ENCODE measurements around the gene ZNF142. TPM values are rescaled to one million over a fixed set of nuclear protein-coding genes. Genes with fewer than 3 reads are reported as not detected.

The ZNF142 gene
- total and polyA plus RNA-seq, 11 donors, result 10.4 to 46.0 (median 21.3) TPM

GRCh38 chr2:218701806-218702205 lies 42.4 kb upstream of the ZNF142 start:
- Histone ChIP-seq H3K4me3 (no peak overlapping the region), H3K27me3 (no peaks in the 10 kb centered on the region), H3K36me3 (peaks cover 0 to 44% (median 21%) of the 10 kb centered on the region in 9 donors), H3K4me1 (no peaks in the 10 kb centered on the region), H3K27ac (no peak overlapping the region), H3K9me3 (no peaks in the 10 kb centered on the region)
- intact Hi-C loops (cut with DNase I), result no loop called here
- ATAC-seq (peak in 2 of 4 donors; percentile 11 to 32), DNase-seq (no peak)
- WGBS, 4 donors, result 71 to 90% (median 83%) methylated on average over 2 of the region's 2 CpGs
- TF ChIP-seq POLR2A (IDR thresholded peaks at IDR 0.05), result no peak

- ATAC-seq (peak in 2 of 4 donors; percentile 13 to 29), DNase-seq (no peak)
- Histone ChIP-seq H3K36me3 (peaks cover 0 to 61% (median 29%) of the 10 kb centered on the region in 9 donors), H3K4me3 (no peak overlapping the region), H3K27me3 (no peaks in the 10 kb centered on the region), H3K9me3 (no peaks in the 10 kb centered on the region), H3K27ac (no peak overlapping the region), H3K4me1 (no peaks in the 10 kb centered on the region)
- 89 to 98% (median 95%) methylated on average over 6 to 8 of the region's 8 CpGs for WGBS, 4 donors
- intact Hi-C loops (cut with DNase I), result no loop called here
- TF ChIP-seq CTCF (IDR thresholded peaks at IDR 0.05) (no peak), POLR2A (IDR thresholded peaks at IDR 0.05) (no peak)
Measured at GRCh38 chr2:218698885-218699284, 39.5 kb upstream of the ZNF142 start.

GRCh38 chr2:218694405-218695145 lies 35.2 kb upstream of the ZNF142 start:
- Histone ChIP-seq H3K4me1 (peaks cover 0 to 8% (median 0%) of the 10 kb centered on the region in 12 donors), H3K27ac (no peak overlapping the region), H3K36me3 (peaks cover 0 to 86% (median 59%) of the 10 kb centered on the region in 9 donors), H3K4me3 (no peak overlapping the region), H3K9me3 (no peaks in the 10 kb centered on the region), H3K27me3 (no peaks in the 10 kb centered on the region)
- DNase-seq (no peak), ATAC-seq (no peak)
- TF ChIP-seq CTCF (IDR thresholded peaks at IDR 0.05) (no peak), POLR2A (IDR thresholded peaks at IDR 0.05) (no peak)
- WGBS, 4 donors, result 88 to 93% (median 91%) methylated on average over 3 of the region's 3 CpGs
- intact Hi-C loops (cut with DNase I), result no loop called here

- DNase-seq (no peak), ATAC-seq (peak in 3 of 4 donors; percentile 31 to 52 (median 39))
- TF ChIP-seq POLR2A (IDR thresholded peaks at IDR 0.05) (no peak), CTCF (IDR thresholded peaks at IDR 0.05) (no peak)
- Histone ChIP-seq H3K4me3 (no peak overlapping the region), H3K27ac (peak overlapping the region in 1 of 12 donors; percentile 20), H3K36me3 (peaks cover 0 to 69% (median 55%) of the 10 kb centered on the region in 9 donors), H3K27me3 (no peaks in the 10 kb centered on the region), H3K4me1 (peaks cover 0 to 13% (median 0%) of the 10 kb centered on the region in 12 donors), H3K9me3 (no peaks in the 10 kb centered on the region)
- intact Hi-C loops (cut with DNase I), result no loop called here
Measured at GRCh38 chr2:218691234-218691633, 31.8 kb upstream of the ZNF142 start.

Data from heart left ventricle (tissue), 16 donors.